GM19452 (cell line): ENCODE measurements around the gene NEK1.

Experiments
- ATAC-seq: cut with Tn5 transposase; IDR thresholded peaks from one replicate; pipeline ENCODE4 v1.9.1; 2021; ENCODE audit not compliant: unreplicated experiment

The NEK1 gene

GRCh38 chr4:169611991-169612870, at the start of gene NEK1:
Gene NEK1 (minus strand): TSS chr4:169612583. CDS start chr4:169602630, 9,953 bp downstream.
- peak; percentile 91 for ATAC-seq

- no peak for ATAC-seq
These were observed 49.4 kb upstream of the NEK1 start for GRCh38 chr4:169661761-169662160.

GRCh38 chr4:169660929-169661328, 48.5 kb upstream of the NEK1 start:
- no peak for ATAC-seq

- ATAC-seq = peak; percentile 99
These were observed 47.6 kb upstream of the NEK1 start for GRCh38 chr4:169659716-169660670.

- ATAC-seq = no peak
These were observed 46.8 kb upstream of the NEK1 start for GRCh38 chr4:169658975-169659715.

- ATAC-seq = no peak
These were observed 45.8 kb upstream of the NEK1 start for GRCh38 chr4:169658196-169658595.

GRCh38 chr4:169657470-169658107, 45.2 kb upstream of the NEK1 start:
- ATAC-seq = no peak

GRCh38 chr4:169655401-169655800, 43.0 kb upstream of the NEK1 start:
- no peak for ATAC-seq

- ATAC-seq = no peak
These were observed 40.2 kb upstream of the NEK1 start for GRCh38 chr4:169652535-169652934.

GRCh38 chr4:169650227-169650936, 38.0 kb upstream of the NEK1 start:
- no peak for ATAC-seq

GRCh38 chr4:169649545-169650226, 37.3 kb upstream of the NEK1 start:
- ATAC-seq = no peak

- ATAC-seq = no peak
These were observed 33.2 kb upstream of the NEK1 start for GRCh38 chr4:169645627-169646026.

- ATAC-seq = no peak
These were observed 32.4 kb upstream of the NEK1 start for GRCh38 chr4:169644802-169645201.

- no peak for ATAC-seq
These were observed 28.0 kb upstream of the NEK1 start for GRCh38 chr4:169640261-169640870.

GRCh38 chr4:169634975-169635374, 22.6 kb upstream of the NEK1 start:
- ATAC-seq = no peak

- no peak for ATAC-seq
These were observed 20.5 kb upstream of the NEK1 start for GRCh38 chr4:169632896-169633295.

- ATAC-seq = no peak
These were observed 17.7 kb upstream of the NEK1 start for GRCh38 chr4:169630069-169630468.

- no peak for ATAC-seq
These were observed 16.2 kb upstream of the NEK1 start for GRCh38 chr4:169628579-169628978.

GRCh38 chr4:169627307-169627706, 14.9 kb upstream of the NEK1 start:
- ATAC-seq = peak; percentile 70
